ENCODE data around the gene VWA8.
A peak's percentile ranks its signal among the peaks of the same experiment; 100 is the strongest.

The VWA8 gene

GRCh38 chr13:41616151-41616550 lies 344.8 kb downstream of the VWA8 start:
- no peak overlapping the region for H3K4me3 ChIP-seq (ENCODE audit: low read depth, low read length)
- no peak for DNase-seq (ENCODE audit: low read depth)
- TF ChIP-seq, protein P1, sequence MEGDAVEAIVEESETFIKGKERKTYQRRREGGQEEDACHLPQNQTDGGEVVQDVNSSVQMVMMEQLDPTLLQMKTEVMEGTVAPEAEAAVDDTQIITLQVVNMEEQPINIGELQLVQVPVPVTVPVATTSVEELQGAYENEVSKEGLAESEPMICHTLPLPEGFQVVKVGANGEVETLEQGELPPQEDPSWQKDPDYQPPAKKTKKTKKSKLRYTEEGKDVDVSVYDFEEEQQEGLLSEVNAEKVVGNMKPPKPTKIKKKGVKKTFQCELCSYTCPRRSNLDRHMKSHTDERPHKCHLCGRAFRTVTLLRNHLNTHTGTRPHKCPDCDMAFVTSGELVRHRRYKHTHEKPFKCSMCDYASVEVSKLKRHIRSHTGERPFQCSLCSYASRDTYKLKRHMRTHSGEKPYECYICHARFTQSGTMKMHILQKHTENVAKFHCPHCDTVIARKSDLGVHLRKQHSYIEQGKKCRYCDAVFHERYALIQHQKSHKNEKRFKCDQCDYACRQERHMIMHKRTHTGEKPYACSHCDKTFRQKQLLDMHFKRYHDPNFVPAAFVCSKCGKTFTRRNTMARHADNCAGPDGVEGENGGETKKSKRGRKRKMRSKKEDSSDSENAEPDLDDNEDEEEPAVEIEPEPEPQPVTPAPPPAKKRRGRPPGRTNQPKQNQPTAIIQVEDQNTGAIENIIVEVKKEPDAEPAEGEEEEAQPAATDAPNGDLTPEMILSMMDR (conservative IDR thresholded peaks at IDR 0.05; ENCODE audit: low read depth, low read length) = no peak

GRCh38 chr13:41615528-41615855 lies 345.4 kb downstream of the VWA8 start:
- no peak overlapping the region for H3K4me3 ChIP-seq (ENCODE audit: low read depth, low read length)
- TF ChIP-seq, protein P1 (conservative IDR thresholded peaks at IDR 0.05; ENCODE audit: low read depth, low read length) = no peak
- DNase-seq (ENCODE audit: low read depth) = no peak

DNA sequence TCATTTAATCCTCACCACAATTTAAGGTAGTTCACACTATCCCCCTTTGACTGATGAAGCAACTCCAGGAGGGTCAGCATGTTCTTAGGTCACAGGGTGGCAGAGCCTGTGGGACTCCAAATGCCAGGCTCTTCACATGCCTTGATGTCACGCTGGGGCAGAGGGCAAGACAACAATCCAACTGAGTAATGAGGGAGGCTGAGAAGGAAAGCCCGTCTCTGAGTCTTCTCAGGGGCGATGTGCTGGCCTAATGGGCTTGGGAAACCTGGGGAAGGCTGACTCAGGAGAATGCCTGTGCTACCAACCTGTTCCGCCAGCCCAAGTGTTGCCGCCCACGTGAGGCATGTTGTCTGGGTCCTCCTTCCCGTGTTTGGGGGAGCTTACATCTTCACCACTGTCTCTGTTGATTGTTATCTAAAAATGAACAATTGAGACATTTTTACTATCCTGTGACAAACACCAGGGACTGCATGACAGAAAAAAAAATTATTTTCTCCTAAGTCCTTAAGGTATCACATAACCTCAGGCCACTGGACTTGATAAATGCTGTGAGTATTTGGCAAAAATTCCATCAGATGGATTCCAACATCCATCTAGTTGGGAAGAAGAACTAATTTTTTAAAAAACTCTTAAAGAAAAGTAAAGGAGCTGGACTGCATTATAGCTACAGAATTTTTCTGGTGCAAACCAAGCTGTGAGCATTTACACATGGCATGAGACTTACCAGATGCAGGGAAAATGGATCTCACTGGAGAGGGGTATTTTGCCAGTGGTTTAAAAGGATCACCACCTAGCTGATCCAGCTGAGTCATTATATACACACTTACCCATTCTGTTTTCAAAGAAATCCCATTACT lies 346.0 kb downstream of the VWA8 start:
- TF ChIP-seq, protein P1 (conservative IDR thresholded peaks at IDR 0.05; ENCODE audit: low read depth, low read length) = no peak
- DNase-seq (ENCODE audit: low read depth) = peak; percentile 48

DNA sequence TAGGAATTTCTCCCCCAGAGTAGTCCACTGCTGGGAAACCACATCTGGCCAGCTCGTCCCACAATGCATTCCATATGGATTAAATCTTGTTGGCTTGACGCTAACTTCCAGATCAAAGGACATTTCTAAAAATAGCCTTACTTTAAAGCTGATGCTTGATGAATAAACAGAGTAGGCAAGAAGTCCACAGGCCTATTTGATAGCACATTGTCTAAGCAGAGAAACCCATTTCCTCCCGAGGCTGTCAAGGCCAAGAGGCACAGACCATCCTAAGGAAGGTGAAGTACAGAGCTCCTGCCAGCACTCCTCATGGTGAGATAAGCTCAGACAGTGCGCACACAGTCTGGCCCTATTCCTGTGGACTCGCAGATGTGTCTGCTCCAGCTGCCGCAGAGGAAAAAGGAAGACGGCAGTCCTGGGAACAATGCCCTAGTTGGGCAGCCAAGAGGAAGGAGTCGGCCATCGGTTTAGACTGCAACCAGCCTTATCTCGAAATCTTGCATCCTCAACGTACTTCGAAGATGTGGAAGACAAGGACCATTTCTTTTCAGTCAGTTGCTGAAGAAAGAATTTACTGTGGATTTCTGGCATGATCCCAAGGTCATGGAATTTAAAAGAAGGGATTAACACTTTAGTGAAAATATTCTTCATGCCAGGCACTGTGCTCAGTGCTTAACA lies 346.8 kb downstream of the VWA8 start:
- TF ChIP-seq, protein P1 (conservative IDR thresholded peaks at IDR 0.05; ENCODE audit: low read depth, low read length) = no peak
- DNase-seq (ENCODE audit: low read depth) = peak; percentile 93
- H3K4me3 ChIP-seq (ENCODE audit: low read depth, low read length) = no peak overlapping the region

More for the DNA sequence above, 346.0 kb downstream of the VWA8 start:
- H3K4me3 ChIP-seq (ENCODE audit: low read depth, low read length) = no peak overlapping the region

DNA sequence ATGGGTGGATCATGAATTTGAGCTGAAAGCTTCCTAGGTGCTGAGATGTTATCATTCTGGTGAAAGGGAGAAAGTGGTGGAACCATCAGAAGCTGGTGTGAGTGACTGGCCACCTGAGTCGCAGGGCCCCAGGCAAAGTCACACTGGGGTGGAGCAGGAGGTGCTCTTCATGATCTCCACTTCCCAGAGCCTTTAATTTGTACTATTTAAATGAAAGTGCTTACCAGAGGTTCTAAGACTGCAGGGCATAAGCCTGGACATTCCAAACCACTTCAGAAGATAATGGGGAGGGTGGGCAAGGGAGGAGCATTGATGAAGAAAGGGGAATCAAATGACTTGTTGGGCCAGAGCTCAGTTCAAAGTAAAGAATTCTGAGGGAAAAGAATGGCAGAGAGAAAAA lies 347.4 kb downstream of the VWA8 start:
- no peak for DNase-seq (ENCODE audit: low read depth)
- TF ChIP-seq, protein P1 (conservative IDR thresholded peaks at IDR 0.05; ENCODE audit: low read depth, low read length) = no peak
- H3K4me3 ChIP-seq (ENCODE audit: low read depth, low read length) = no peak overlapping the region

- peak; percentile 38 for DNase-seq (ENCODE audit: low read depth)
- TF ChIP-seq, protein P1 (conservative IDR thresholded peaks at IDR 0.05; ENCODE audit: low read depth, low read length) = no peak
These were observed 349.5 kb downstream of the VWA8 start for GRCh38 chr13:41611385-41611784.

More at GRCh38 chr13:41611385-41611784, 349.5 kb downstream of the VWA8 start:
- H3K4me3 ChIP-seq (ENCODE audit: low read depth, low read length) = no peak overlapping the region

Data from choroid plexus epithelial cell (primary cell).